SU-DHL-6 (cell line): ENCODE measurements around the gene PKD1.

Source experiments
- EZH2phosphoT487 ChIP-seq: fragments of 200-600 bp; sonication (generic), shearing (Covaris generic); conservative IDR thresholded peaks from 2 replicates; pipeline ENCODE4 v1.6.1; 2018; ENCODE audit warnings: mild to moderate bottlenecking, antibody characterized with exemption, low read length, moderate library complexity, mixed read lengths
- TF ChIP-seq, protein P1 (sequence below): fragments of 200-600 bp; sonication (generic); IDR thresholded peaks from one replicate; pipeline ENCODE4 v1.5.1; 2017; ENCODE audit warnings: antibody characterized with exemption, mild to moderate bottlenecking, low read length, moderate library complexity; ENCODE audit not compliant: insufficient read depth, poor library complexity, severe bottlenecking

- TF ChIP-seq, protein P1, sequence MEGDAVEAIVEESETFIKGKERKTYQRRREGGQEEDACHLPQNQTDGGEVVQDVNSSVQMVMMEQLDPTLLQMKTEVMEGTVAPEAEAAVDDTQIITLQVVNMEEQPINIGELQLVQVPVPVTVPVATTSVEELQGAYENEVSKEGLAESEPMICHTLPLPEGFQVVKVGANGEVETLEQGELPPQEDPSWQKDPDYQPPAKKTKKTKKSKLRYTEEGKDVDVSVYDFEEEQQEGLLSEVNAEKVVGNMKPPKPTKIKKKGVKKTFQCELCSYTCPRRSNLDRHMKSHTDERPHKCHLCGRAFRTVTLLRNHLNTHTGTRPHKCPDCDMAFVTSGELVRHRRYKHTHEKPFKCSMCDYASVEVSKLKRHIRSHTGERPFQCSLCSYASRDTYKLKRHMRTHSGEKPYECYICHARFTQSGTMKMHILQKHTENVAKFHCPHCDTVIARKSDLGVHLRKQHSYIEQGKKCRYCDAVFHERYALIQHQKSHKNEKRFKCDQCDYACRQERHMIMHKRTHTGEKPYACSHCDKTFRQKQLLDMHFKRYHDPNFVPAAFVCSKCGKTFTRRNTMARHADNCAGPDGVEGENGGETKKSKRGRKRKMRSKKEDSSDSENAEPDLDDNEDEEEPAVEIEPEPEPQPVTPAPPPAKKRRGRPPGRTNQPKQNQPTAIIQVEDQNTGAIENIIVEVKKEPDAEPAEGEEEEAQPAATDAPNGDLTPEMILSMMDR = no peak
- TF ChIP-seq EZH2phosphoT487 = no peak
These were observed 93.3 kb downstream of the PKD1 start for GRCh38 chr16:2042171-2042985.
